ENCODE data around the gene NR5A2. TPM values are rescaled to one million over a fixed set of nuclear protein-coding genes. Genes with fewer than 3 reads are reported as not detected.

Gene NR5A2
- total RNA-seq, 4 donors from 2014 or later, result 1.1 to 1.9 (median 1.2) TPM

DNA sequence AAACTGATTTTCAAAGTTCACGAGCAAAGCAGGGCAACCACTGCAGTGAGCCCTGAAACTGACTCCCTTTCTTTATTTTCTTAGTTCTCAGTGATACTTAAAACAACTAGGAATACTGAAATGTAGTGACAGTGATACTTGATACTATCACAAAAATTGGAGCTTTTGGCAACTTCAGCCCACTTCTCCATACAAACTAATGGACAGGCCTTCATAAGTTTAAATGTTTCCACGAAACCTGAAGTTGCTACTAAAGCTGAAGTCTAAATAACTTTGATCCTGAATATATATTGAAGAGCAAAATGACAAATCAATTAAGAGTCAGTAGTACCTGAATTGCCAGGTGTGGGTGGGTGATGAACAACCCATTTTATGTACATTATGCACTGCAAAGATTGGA lies 10.0 kb downstream of the NR5A2 start:
- intact Hi-C loops (cut with DNase I; ENCODE audit: low total_unique reads) (loop anchor here (10.0 kb wide), 2 partner anchors 207 to 267 kb away; no protein-coding TSS in a partner anchor), in situ Hi-C loops (cut with MboI; ENCODE audit: low sequenced_read_pairs in 4 of 4) (no loop called here)
- peaks cover 96 to 100% (median 98%) of the 10 kb centered on the region in 3 donors for H3K27me3 ChIP-seq
- no peak overlapping the region for H3K27ac ChIP-seq
- H3K9me3 ChIP-seq, result no peaks in the 10 kb centered on the region
- no peaks in the 10 kb centered on the region for H3K36me3 ChIP-seq
- no peak for DNase-seq
- H3K4me1 ChIP-seq, result peaks cover 13 to 29% of the 10 kb centered on the region in 2 donors
- TF ChIP-seq, protein P1, sequence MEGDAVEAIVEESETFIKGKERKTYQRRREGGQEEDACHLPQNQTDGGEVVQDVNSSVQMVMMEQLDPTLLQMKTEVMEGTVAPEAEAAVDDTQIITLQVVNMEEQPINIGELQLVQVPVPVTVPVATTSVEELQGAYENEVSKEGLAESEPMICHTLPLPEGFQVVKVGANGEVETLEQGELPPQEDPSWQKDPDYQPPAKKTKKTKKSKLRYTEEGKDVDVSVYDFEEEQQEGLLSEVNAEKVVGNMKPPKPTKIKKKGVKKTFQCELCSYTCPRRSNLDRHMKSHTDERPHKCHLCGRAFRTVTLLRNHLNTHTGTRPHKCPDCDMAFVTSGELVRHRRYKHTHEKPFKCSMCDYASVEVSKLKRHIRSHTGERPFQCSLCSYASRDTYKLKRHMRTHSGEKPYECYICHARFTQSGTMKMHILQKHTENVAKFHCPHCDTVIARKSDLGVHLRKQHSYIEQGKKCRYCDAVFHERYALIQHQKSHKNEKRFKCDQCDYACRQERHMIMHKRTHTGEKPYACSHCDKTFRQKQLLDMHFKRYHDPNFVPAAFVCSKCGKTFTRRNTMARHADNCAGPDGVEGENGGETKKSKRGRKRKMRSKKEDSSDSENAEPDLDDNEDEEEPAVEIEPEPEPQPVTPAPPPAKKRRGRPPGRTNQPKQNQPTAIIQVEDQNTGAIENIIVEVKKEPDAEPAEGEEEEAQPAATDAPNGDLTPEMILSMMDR (IDR thresholded peaks at IDR 0.05 in 4 of 5, conservative IDR thresholded peaks at IDR 0.05 in 1 of 5), result no peak
- no peak for TF ChIP-seq POLR2A (IDR thresholded peaks at IDR 0.05)
- ATAC-seq, result no peak
- no peak overlapping the region for H3K4me3 ChIP-seq

DNA sequence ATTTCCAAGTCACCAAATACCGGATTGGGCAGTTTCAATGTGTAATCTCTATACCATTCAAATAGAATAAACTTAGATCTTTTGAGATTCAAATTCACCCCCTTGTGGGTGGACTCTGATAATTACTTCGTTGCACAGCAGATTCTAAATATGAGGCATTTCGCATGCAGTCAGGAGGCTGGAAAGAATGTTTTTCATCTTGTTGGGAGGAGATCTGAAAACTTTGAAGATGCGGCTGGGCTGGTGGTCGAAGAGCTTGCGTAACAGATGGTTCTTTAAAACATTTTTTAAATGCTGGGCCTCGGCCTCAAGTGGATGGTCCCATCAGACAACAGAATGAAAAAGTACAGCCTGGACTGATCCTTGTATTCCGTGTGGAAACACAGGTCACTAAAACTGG lies 10.4 kb downstream of the NR5A2 start:
- ATAC-seq, result no peak
- no peak for TF ChIP-seq POLR2A (IDR thresholded peaks at IDR 0.05)
- TF ChIP-seq, protein P1 (IDR thresholded peaks at IDR 0.05 in 4 of 5, conservative IDR thresholded peaks at IDR 0.05 in 1 of 5), result no peak
- intact Hi-C loops (cut with DNase I; ENCODE audit: low total_unique reads) (loop anchor here (10.0 kb wide), 2 partner anchors 207 to 267 kb away; no protein-coding TSS in a partner anchor), in situ Hi-C loops (cut with MboI; ENCODE audit: low sequenced_read_pairs in 4 of 4) (no loop called here)
- Histone ChIP-seq H3K4me1 (peaks cover 16 to 33% of the 10 kb centered on the region in 2 donors), H3K4me3 (no peak overlapping the region), H3K36me3 (no peaks in the 10 kb centered on the region), H3K27me3 (peaks cover 96 to 100% (median 98%) of the 10 kb centered on the region in 3 donors), H3K27ac (no peak overlapping the region), H3K9me3 (no peaks in the 10 kb centered on the region)
- no peak for DNase-seq

DNA sequence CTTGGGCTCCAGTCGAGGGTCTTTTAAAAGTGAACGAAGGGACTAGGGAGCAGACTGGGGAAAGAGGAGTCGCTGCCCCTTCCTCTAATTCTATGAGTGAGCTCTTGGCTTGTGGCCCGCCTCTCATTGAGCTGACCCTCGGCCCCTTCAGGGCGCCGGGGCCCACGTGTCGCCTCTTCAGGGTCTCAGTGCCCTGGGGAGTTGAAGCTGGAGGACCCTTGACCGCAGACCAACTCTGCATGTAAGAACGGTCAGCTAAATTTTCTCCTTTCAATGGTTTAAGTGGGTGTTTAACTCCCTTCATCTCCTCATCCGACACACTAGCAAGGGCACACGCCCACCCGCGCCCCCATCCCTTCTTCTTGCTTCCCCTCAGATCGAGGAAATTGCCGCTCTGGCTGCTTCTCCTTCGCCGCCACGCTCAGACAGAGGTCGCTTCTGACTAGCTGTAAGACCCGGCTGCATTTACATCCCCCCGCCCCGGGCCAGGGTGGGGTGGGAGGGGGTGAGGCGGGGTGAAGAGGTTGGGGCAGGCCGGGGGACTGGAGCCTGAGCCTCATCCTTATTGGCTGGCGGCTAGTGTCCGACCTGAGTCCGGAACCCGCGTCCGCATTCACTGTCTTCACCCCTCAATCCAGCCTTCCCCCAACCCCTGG lies 10.9 kb downstream of the NR5A2 start:
- in situ Hi-C loops (cut with MboI; ENCODE audit: low sequenced_read_pairs in 4 of 4) (no loop called here), intact Hi-C loops (cut with DNase I; ENCODE audit: low total_unique reads) (loop anchor here (10.0 kb wide), 2 partner anchors 206 to 266 kb away; no protein-coding TSS in a partner anchor)
- no peak overlapping the region for H3K27ac ChIP-seq
- H3K27me3 ChIP-seq, result peaks cover 97 to 100% (median 98%) of the 10 kb centered on the region in 3 donors
- peaks cover 21 to 35% of the 10 kb centered on the region in 2 donors for H3K4me1 ChIP-seq
- no peak for ATAC-seq
- peak overlapping the region; percentile 53 to 65 (median 56) for H3K4me3 ChIP-seq
- no peaks in the 10 kb centered on the region for H3K9me3 ChIP-seq
- DNase-seq, result no peak
- H3K36me3 ChIP-seq, result no peaks in the 10 kb centered on the region
- TF ChIP-seq POLR2A (IDR thresholded peaks at IDR 0.05), result no peak
- TF ChIP-seq, protein P1 (IDR thresholded peaks at IDR 0.05 in 4 of 5, conservative IDR thresholded peaks at IDR 0.05 in 1 of 5), result no peak

DNA sequence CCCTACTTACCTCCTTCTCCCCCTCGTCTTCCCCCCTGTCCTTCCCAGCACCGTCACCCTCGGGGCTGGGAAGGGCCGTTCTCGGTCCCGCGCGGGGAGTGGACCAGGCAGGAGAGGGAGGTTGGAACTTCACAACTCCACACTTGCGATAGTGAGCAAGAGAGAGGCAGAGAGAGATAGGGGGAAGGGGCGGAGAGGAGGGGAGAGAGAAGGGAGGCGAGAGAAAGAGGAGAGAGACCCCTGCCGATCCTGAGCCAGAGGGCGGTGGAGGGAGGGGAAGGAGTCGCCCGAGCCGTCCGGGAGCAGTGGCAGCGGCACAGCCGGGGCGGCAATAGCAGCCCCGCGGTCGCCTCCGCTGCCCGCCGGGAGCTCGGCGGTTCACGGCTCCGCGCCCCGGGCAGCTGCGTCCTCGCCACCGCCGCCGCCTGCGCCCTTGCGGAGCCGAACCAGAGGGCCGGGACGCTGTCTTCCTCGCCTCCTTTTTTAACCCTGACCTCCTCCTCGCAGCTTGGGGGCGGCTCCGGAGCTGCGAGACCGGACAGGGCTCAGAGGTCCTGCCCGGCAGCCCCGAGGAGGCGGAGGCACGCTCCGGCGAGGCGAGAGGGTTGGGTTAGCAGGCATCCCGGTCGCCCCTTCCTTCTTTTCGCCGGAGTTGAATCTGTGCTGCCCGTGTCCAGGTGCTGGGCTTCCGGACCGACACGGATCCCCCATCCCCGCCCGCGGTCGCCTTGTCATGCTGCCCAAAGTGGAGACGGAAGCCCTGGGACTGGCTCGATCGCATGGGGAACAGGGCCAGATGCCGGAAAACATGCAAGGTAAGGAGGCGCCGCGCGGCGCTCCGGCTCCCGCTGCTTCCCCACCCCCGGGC lies 11.7 kb downstream of the NR5A2 start:
- intact Hi-C loops (cut with DNase I; ENCODE audit: low total_unique reads) (loop anchor here (10.0 kb wide), 2 partner anchors 206 to 266 kb away; no protein-coding TSS in a partner anchor), in situ Hi-C loops (cut with MboI; ENCODE audit: low sequenced_read_pairs in 4 of 4) (no loop called here)
- Histone ChIP-seq H3K4me3 (peak overlapping the region; percentile 53 to 65 (median 56)), H3K36me3 (no peaks in the 10 kb centered on the region), H3K27ac (peak overlapping the region in 3 of 4 donors; percentile 34 to 56 (median 56)), H3K4me1 (peaks cover 24 to 35% of the 10 kb centered on the region in 2 donors), H3K9me3 (no peaks in the 10 kb centered on the region), H3K27me3 (peaks cover 96 to 100% (median 98%) of the 10 kb centered on the region in 3 donors)
- peak; percentile 39 to 47 for ATAC-seq
- DNase-seq, result no peak
- TF ChIP-seq POLR2A (IDR thresholded peaks at IDR 0.05), result no peak
- TF ChIP-seq, protein P1 (IDR thresholded peaks at IDR 0.05 in 4 of 5, conservative IDR thresholded peaks at IDR 0.05 in 1 of 5), result no peak

All from gastrocnemius medialis (tissue), 4 donors.